ENCODE measurements around the gene ENPP1. TPM values are rescaled to one million over a fixed set of nuclear protein-coding genes. Genes with fewer than 3 reads are reported as not detected.

Gene ENPP1
- total RNA-seq, 1 donor from 2014 or later, result 3.5 TPM

GRCh38 chr6:131914234-131914633 is 106.4 kb downstream of the ENPP1 start:
- intact Hi-C loops (cut with micrococcal nuclease), result loop anchor here (2.0 to 5.0 kb wide), 2 partner anchors 107 to 305 kb away; partner anchors contain the start of gene ENPP1

- intact Hi-C loops (cut with micrococcal nuclease), result loop anchor here (2.0 to 5.0 kb wide), 4 partner anchors 108 to 567 kb away; partner anchors contain the start of gene ENPP1
Measured at GRCh38 chr6:131914967-131915751, 107.3 kb downstream of the ENPP1 start.

- intact Hi-C loops (cut with micrococcal nuclease), result loop anchor here (2.0 to 5.0 kb wide), 3 partner anchors 361 to 566 kb away; no protein-coding TSS in a partner anchor
Measured at GRCh38 chr6:131916091-131916796, 108.4 kb downstream of the ENPP1 start.

GRCh38 chr6:131916847-131917246 is 109.0 kb downstream of the ENPP1 start:
- intact Hi-C loops (cut with micrococcal nuclease), result loop anchor here (2.0 to 5.0 kb wide), 3 partner anchors 360 to 565 kb away; no protein-coding TSS in a partner anchor

- intact Hi-C loops (cut with micrococcal nuclease), result loop anchor here (2.0 to 5.0 kb wide), 3 partner anchors 360 to 565 kb away; no protein-coding TSS in a partner anchor
Measured at GRCh38 chr6:131917318-131917717, 109.5 kb downstream of the ENPP1 start.

- intact Hi-C loops (cut with micrococcal nuclease), result loop anchor here (2.0 to 5.0 kb wide), 3 partner anchors 359 to 564 kb away; no protein-coding TSS in a partner anchor
Measured at GRCh38 chr6:131917763-131918649, 110.2 kb downstream of the ENPP1 start.

- intact Hi-C loops (cut with micrococcal nuclease), result loop anchor here (5.0 kb wide), 2 partner anchors 358 to 563 kb away; no protein-coding TSS in a partner anchor
Measured at GRCh38 chr6:131918650-131919355, 111.0 kb downstream of the ENPP1 start.

GRCh38 chr6:131920656-131921055 is 112.8 kb downstream of the ENPP1 start:
- intact Hi-C loops (cut with micrococcal nuclease), result no loop called here

GRCh38 chr6:131923356-131923755 is 115.5 kb downstream of the ENPP1 start:
- intact Hi-C loops (cut with micrococcal nuclease), result no loop called here

- intact Hi-C loops (cut with micrococcal nuclease), result no loop called here
Measured at GRCh38 chr6:131924881-131925474, 117.2 kb downstream of the ENPP1 start.

- intact Hi-C loops (cut with micrococcal nuclease), result no loop called here
Measured at GRCh38 chr6:131929264-131929663, 121.4 kb downstream of the ENPP1 start.

- intact Hi-C loops (cut with micrococcal nuclease), result no loop called here
Measured at GRCh38 chr6:131929976-131930375, 122.2 kb downstream of the ENPP1 start.

- intact Hi-C loops (cut with micrococcal nuclease), result no loop called here
Measured at GRCh38 chr6:131931063-131931750, 123.4 kb downstream of the ENPP1 start.

GRCh38 chr6:131936156-131936555 is 128.3 kb downstream of the ENPP1 start:
- intact Hi-C loops (cut with micrococcal nuclease), result no loop called here

- intact Hi-C loops (cut with micrococcal nuclease), result no loop called here
Measured at GRCh38 chr6:131937226-131937625, 129.4 kb downstream of the ENPP1 start.

GRCh38 chr6:131937703-131938631 is 130.1 kb downstream of the ENPP1 start:
- intact Hi-C loops (cut with micrococcal nuclease), result no loop called here
